ENCODE data around the gene EDIL3.

DNA sequence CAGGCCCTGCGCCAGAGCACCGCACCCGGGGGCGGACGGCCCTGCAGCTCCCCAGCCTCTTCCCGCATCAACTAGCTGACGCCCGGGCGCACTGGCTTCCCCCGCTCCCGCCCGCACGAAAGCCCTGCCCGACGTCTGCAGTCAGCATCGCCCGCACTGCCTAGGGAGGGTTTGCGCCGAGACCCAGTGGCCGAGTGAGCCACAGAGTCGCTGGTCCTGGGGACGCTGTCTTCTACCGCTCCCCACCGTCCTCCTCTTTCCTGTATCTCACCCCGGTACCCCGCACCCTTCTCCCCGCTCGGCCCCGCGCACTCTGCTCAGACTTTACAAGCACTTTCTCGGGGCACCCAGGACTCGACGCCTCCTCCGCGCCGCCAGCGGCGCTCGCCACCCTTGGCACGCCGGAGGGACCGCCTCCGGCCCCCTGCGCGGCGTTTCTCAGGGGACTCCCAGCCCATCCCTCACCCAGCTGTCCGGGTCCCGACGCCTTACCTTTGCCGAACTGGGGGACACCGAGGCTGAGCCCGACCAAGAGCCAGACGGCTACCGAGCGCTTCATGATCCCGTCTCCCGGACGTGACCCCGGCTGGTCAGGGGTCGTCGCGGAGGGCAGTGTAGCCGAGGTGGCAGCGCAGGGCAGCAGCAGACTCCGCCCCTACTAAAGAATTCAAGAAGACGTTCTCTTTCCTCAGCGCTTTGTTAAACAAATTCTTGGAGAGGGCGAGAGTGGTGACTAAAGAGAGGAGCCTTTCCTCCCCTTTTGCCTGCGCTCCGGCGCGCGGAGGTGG is 670 bp downstream of the EDIL3 start:
- TF ChIP-seq, protein P1, sequence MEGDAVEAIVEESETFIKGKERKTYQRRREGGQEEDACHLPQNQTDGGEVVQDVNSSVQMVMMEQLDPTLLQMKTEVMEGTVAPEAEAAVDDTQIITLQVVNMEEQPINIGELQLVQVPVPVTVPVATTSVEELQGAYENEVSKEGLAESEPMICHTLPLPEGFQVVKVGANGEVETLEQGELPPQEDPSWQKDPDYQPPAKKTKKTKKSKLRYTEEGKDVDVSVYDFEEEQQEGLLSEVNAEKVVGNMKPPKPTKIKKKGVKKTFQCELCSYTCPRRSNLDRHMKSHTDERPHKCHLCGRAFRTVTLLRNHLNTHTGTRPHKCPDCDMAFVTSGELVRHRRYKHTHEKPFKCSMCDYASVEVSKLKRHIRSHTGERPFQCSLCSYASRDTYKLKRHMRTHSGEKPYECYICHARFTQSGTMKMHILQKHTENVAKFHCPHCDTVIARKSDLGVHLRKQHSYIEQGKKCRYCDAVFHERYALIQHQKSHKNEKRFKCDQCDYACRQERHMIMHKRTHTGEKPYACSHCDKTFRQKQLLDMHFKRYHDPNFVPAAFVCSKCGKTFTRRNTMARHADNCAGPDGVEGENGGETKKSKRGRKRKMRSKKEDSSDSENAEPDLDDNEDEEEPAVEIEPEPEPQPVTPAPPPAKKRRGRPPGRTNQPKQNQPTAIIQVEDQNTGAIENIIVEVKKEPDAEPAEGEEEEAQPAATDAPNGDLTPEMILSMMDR (IDR thresholded peaks at IDR 0.05; ENCODE audit: low read length) = no peak
- no peak for TF ChIP-seq EZH2 (IDR thresholded peaks at IDR 0.05; ENCODE audit: borderline replicate concordance, low read length)

All from OCI-LY1 (cell line).